Measurements from ENCODE around the gene DCDC2C.

DCDC2C gene

DNA sequence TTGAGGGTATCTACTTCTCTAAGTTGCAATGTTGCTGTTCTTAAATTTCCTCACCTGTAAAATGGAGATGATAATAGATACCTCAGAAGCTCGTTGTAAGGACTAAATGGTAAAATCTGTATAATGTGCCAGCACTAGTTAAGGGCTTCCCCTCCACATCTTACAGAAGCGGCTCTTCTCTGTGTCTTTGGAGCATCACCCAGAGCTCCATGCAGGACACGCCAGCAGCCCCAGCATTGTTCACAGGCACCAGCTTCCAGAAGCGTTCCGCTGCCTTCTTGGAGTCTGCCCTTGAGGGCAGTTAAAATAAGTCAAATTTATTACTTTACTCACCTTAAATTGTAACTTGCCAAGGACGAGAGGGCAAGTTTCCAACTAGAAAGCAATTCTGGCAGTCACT is 5.8 kb downstream of the DCDC2C start:
- no peak for DNase-seq (ENCODE audit: low read depth in 2 of 2)

DNA sequence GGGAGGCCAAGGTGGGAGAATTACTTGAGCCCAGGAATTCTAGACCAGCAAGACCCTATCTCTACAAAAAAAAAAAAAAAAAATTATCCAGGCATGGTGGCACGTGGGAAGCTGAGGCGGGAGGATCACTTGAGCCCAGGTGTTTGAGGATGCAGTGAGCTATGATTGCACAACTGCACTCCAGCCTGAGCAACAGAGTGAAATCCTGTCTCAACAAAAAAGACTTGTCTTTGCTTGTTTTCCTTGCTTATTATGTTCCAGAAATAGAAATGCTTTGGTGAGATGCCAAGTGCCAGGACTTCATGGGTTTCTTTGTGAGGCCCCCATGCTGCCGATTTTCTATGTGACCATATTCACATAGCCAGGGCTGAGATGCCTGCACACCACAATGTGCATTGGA is 9.0 kb downstream of the DCDC2C start:
- DNase-seq (ENCODE audit: low read depth in 2 of 2) = no peak

DNA sequence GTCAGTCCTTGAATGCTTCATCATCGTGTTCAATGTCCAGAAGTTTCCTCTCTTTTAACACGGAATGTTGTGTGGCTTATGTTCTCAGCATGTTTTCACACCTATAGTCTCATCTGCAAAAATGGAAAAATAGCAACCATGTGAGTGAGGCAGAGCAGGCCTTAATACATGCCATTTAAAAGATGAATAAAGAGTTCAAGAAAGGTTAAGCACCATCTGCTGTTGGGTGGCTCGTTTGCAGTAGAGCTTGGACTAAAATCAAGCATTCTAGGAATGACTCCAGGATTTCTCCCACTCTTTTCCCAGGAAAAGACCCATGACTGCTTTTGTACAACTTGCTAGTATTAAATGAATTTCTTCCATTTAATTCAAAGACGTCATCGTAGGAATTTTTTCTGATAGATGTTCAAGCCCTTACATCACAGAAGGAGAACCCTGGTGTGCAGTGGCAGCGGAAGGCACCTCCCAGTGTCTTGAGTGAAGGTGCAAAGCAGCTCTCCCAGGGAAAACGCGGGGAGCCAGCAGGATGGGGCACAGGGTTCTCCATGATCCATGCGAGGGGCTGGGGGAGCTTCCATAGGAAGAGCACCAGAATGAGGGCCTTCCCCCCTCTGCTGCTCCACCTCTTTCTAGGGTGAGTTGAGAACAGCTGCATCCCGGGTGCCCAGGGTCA is 9.6 kb downstream of the DCDC2C start:
- no peak for DNase-seq (ENCODE audit: low read depth in 2 of 2)

DNA sequence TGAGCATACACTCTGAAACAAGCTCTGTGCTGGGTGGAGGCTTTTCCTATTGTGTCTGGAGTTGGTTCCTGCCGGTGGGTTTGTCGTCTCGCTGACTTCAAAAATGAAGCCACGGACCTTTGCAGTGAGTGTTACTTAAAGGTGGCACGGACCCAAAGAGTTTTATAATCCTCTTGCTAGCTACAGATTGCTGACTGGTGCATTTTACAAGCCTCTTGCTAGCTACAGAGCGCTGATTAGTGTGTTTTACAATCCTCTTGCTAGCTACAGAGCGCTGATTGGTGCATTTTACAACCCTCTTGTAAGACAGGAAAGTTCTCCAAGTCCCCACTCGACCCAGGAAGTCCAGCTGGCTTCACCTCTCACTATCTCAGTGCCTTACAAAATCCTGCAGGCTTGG is 15.3 kb downstream of the DCDC2C start:
- DNase-seq (ENCODE audit: low read depth in 2 of 2) = no peak

DNA sequence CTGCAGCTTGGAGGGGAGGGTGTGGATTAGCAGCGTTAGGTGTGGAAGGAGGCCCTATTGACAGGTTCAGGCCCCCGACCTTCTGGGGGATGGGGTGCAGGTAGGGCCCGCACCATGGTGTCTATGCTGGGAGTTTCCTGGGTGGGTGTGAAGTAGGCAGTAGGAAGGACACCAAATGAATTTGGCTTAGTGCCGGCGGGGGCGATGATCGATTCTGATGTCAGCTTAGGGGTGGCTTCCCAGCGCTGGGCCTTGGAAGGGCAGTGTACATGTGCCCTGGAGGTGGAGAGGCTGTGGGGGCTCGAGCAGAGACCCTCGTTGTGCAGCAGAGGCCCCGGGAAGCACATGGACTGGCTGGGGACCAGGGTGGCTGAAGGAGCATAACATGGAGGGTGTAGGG is 21.6 kb downstream of the DCDC2C start:
- no peak for DNase-seq (ENCODE audit: low read depth in 2 of 2)

DNA sequence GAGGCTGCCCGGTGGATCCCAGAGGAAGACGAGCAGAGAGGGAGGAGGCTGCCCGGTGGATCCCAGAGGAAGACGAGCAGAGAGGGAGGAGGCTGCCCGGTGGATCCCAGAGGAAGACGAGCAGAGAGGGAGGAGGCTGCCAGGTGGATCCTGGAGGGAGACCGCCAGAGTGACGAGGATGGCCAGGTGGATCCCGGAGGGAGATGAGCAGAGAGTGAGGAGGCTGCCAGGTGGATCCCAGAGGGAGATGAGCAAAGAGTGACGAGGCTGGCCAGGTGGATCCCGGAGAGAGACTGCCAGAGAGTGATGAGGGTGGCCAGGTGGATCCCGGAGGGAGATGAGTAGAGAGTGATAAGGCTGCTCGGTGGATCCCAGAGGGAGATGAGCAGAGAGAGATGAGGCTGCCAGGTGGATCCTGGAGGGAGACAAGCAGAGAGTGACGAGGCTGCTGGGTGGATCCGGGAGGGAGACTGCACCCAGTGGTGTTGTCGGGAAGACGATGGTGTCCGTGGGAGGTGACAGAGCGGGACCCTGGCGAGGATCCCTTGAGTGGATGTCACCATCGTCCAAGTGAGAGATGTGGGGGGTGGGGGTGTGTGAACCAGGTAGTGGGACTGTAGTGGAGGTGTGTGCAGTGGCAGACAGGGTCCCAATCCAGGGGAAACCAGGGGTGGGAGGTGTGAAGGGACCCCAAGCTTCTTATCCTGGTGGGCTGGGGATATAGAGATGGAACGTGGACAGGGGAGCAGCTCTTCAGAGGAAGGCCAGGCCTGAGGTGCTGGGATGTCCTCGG is 22.3 kb downstream of the DCDC2C start:
- no peak for DNase-seq (ENCODE audit: low read depth in 2 of 2)

DNA sequence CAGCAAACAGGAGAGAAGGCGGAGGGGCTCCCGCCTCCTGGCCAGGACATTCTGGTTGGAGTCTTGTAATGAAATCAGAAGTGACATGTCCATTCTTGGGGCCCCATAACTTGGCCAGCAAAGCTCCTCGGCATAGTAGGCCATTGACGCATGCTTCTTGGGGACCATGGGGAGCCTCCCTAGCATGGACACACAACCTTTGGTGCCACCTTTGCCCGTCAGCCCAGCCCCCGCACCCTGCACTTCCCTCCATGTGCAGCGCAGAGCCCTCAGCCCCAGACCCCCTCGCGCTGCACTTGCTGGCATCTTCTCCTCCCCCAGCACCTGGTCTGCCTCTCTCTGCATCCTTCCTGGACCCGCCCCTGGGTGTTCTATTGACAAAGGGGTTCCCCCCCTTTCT is 23.1 kb downstream of the DCDC2C start:
- DNase-seq (ENCODE audit: low read depth in 2 of 2) = no peak

DNA sequence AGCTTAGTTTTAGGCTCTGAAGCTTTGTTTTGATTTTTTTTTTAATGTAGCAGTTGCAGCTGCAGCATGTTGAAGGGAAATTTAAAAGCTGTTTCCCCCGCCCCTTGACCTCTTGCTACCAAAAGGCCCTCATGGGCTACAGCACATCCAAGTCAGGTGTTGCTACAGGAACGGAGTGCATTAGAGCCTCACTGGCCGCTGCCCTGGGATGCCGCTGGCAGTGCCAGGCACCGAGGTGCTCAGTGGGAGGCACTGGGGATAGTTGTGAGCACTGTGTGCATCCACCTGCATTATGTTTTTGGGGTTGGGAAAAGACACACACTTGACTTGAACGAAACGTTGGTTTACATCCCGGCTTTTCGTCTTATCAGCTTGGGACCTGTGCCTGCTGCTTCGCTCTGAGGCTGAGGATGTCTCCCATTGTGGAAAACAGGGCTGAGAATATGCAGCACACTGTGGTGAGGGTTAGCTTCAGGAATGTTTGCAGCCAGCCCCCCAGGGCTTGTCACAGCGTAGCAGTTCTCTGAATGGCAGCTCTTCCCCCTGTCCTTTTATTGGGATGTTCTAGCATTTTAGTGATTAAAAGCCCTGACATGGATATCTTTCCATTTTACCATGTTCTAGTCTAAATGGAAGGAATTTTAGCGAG is 24.1 kb downstream of the DCDC2C start:
- DNase-seq (ENCODE audit: low read depth in 2 of 2) = no peak

DNA sequence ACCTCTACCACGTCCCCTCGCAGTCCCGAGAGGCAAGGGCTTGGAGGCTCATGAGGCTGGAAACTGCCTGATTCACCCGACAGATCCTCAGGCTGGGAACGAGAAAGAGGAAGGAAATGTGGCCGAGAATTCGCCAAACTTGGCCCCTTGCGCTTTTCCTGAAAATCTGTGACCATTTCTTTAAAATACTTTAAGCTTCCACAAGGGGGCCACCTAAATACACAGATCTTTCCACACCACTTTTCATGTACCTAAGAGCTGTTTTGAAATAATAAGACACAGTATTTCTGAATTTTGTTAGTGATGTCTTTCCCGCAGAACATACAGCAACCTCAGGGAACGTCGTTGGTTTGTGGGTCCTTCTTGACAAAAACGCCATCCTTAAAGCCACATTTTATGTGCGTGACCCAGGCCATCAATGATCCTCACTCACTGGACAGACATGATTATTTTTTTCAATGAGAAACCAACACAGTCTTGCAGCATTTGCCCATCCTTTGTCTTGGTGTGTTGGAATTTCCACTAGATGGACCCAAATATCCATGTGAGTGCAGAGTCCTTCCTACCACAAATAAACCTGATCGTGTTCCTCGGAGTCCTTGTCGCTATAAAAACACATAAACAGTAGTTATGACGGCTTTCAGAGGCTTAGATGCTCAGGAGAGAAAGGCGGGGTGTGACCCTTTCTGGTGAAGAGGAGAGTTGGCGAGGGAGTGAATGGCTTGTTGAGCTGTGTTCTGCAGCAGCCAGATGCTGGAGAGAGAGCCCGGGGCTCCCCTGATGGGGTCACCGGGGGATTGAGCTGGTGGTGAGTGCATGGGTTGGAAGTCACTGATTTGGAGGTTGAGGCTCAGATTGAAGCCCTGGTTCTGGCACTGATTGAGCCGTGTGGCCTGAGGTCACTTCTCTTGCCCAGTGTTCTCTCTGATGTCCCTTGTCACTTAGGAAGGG is 25.0 kb downstream of the DCDC2C start:
- DNase-seq (ENCODE audit: low read depth in 2 of 2) = no peak

DNA sequence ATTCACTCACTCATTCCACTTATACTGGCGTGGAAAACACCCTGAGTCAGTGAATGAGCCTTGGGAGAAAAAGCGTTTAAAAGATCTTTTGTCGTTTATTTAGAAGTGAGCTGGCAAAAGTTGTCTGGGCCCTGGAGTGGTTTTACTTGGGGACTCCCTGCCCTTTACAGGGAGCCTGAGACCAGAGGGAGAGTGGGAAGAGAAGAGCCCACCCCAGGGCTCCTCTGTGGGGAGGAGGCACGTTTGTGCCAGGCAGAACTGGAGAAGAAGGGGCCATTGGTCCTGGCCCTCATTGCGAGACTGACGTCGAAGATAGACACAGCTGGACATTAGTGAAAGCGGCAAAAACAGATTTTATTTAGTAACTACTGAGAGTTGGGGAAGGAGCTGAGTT is 25.7 kb downstream of the DCDC2C start:
- DNase-seq (ENCODE audit: low read depth in 2 of 2) = no peak

DNA sequence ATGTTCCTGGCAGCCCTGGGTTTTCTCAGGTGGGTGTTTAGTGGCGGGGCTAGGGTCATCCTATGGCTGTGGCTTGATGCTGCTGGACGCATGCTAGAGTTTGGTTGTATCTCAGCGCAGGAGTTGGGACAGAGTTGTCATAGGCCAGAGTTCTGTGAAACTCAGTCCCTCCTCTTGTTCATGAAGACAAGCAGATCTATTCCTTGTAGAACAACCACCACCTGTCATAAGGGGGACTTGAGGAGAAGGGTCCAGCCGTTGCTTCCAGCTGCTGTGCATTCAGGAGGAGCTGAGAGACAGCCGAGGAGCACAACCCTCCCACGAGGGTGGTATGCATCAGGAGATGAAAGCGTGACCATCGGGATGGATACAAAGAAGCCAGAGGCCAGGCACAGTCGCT is 26.4 kb downstream of the DCDC2C start:
- DNase-seq (ENCODE audit: low read depth in 2 of 2) = no peak

DNA sequence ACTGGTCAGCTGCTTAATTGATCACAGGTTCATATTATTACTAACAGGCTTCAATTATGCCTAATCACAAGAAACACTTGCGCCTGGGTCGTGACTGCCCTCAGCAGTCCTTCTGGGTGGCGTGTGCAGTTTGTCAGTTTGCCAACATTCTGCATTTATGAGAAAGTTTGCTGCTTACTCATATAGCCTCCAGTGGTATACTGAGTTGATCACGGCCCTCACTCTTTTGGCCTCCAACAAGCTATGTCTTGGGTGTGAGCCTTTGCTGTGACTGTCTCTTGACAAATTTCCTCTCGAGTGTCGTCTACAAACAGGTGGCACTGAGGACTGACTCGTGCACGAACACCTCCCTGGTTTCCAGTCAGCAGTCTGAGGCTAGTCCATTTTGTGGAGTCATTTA is 27.3 kb downstream of the DCDC2C start:
- DNase-seq (ENCODE audit: low read depth in 2 of 2) = no peak

DNA sequence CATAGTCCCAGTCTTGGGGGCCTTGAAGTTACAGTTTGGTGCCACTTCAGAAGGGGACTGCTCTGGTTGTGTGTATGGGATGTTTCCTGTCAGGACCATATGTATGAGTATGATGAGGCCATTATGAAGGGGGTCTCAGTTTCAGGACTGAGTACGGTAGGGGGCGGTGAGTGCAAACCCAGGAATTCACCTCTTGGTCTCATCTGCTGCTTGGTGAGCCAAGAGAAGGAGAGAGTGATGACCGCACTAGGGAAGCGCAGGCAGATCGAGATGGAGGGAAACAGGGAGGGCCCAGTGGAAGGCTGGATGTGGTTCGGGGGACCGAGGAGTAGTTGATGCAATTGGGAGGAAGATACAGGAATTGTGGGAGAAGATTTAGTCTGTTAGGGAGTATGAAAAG is 28.5 kb downstream of the DCDC2C start:
- no peak for DNase-seq (ENCODE audit: low read depth in 2 of 2)

DNA sequence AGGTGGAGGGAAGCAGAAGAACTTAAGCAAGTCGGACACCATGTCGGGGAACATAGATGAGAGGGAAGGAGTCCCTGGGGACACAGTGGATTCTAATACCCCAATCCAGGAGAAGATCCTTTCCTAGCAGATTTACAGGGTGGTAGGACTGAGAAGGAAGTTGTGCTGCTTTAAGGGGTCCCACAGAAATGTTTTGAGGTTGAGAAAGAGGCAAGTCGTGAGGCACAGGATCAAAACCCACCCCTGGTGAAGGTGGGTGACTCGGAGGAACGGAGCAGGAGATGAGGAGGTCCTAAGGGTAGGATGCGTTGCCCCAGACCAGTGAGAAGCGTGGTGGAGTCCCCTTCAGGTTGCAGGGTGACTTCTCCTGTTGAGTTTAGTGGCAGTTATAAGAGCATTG is 32.7 kb downstream of the DCDC2C start:
- DNase-seq (ENCODE audit: low read depth in 2 of 2) = no peak

DNA sequence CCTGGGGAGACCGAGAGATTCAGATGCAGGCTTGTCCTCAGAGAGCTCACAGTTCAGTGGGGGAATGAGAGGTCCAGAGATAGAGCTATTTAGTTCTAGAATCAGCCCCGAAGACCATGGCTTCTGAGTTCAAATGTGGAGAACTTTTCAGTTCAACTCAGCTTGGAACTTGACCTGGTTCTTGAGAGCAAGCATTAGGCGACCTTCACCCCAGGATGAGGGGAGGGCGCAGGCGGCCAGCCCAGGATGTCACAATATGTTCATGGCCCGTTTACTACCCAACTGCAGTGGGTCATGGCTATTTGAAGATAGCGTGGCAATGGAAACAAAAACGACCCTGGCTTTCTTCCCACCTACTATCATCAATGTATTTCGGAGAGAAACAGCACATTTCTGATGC is 33.8 kb downstream of the DCDC2C start:
- no peak for DNase-seq (ENCODE audit: low read depth in 2 of 2)

DNA sequence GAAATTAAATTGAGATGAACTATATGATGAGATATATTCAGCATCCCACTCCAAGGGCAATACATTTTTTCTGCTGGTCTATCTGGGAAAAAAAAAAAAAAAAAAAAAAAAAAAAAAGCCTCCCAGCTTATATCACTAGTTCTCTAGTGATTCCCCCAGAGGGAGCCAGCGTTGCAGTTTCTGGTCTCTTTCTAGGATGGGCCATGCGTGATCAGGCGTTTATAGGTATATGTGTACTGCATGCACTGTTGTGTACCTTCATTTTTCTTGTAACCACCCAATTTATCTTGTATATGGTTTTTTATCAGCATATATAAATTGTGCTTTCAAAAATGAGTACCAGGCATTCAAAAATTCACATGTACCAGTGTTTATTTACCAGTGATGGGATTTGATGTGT is 35.1 kb downstream of the DCDC2C start:
- no peak for DNase-seq (ENCODE audit: low read depth in 2 of 2)

DNA sequence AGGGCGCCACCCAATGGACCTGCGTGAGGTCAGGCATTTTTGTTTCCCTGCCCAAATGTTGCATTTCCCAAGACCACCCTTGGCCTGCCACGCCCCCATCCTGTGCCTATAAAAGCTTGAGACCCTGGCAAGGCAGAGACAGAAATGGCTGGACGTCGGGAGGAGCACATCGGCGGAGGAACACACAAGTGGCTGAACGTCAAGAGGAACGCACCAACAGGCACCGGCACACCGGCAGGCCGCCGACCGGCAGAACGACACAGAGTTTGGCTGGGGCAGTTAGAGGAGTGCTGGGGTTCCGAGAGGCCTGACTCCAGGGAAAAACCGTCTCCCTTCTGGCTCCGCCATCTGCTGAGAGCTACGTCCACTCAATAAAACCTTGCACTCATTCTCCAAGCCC is 35.9 kb downstream of the DCDC2C start:
- no peak for DNase-seq (ENCODE audit: low read depth in 2 of 2)

DNA sequence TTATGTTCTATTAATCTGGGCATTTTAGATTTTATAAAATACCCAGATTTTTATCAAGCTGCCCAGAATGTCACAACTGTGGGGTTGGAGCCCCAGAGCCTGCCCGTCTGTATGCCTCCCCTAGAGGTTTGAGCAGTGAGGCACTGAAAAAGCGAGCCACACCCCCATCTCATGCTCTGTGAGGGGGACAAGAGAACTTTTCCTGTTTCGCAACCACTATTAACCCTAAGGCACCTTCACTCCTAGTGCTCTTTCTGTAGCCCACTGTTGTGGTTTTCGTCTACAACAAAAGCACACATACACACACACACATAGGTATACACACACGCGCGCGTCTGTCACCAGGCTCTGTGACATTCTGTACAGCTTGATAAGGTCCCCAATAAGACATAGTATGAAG is 38.0 kb downstream of the DCDC2C start:
- no peak for DNase-seq (ENCODE audit: low read depth in 2 of 2)

DNA sequence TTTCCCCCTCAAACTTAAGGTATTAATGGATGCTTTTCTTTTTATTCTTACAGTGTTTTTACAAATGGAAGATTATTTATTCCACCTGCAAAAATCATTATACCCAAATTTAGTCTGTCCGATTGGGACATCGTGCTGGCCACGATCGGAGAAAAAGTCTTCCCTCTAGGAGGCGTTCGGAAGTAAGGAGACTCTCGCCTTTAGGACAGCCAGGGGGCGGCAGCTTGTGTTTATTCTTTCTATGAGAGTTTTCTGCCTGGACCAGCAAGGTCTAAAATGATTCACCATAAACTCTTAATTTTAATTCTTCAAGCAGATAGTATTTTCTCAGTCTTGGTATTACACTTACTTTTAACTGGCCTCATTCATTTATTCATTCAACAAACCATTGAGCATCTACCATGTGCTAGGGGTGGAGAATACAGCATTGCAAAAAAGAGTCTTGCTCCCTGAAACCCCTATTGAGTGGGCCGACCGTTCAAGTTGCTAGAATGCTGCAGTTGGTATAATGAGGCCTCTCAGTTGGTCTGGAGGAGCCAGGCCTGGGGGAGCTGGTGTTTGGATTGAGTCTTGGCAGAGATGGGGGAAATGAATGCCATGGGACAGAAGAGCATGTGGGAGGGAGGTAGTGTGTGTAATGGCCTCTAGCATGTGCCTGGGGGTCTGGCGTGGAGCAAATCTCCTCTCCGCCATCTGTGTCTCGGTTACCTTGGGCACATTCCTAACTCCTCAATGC is 38.7 kb downstream of the DCDC2C start:
- DNase-seq (ENCODE audit: low read depth in 2 of 2) = no peak

DNA sequence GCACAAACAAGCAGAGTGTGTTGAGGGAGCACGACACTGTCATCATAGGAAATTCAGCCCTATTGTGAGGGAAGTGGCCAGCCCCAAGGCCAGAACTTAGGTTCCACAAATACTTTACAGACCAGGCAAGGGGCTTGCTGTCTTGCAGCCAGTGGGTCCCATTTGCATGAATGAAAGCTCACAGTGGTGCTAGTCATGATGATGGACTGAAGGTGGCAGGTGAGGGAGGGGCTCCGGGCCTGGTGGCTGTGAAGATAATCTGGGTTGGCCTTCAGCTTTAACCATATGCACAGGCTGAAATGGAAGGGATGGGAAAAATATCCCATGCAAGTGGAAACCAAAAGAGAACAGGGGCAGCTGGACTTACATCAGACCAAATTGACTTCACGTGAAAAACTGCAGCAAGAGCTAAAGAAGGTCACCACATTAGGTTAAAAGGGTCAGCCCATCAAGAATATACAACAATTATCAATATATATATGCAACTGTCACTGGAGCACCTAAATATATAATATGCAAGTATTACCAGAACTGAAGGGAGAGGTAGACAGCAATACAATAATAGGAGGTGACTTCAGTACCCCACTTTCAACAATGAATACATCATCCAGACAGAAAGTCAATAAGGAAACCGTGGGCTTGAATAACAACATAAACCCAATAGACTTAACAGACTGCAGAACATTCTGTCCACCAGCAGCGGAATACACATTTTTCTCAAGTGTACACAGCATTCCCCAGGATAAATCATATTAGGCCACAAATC is 39.6 kb downstream of the DCDC2C start:
- DNase-seq (ENCODE audit: low read depth in 2 of 2) = no peak
